GM21529 (cell line): ENCODE measurements around the gene APOL6.
A peak's percentile ranks its signal among the peaks of the same experiment; 100 is the strongest.

Experiments used
- ATAC-seq: cut with Tn5 transposase; IDR thresholded peaks from one replicate; pipeline ENCODE4 v1.9.1; 2021; ENCODE audit not compliant: unreplicated experiment

The APOL6 gene

GRCh38 chr22:35648066-35649025, at the start of gene APOL6:
Gene APOL6 (plus strand): TSS chr22:35648446. CDS start chr22:35656426, 7,980 bp downstream.
- ATAC-seq: peak; percentile 49

GRCh38 chr22:35599364-35599763, 48.9 kb upstream of the APOL6 start:
- no peak for ATAC-seq

- no peak for ATAC-seq
Observed at GRCh38 chr22:35600476-35600875, 47.8 kb upstream of the APOL6 start.

GRCh38 chr22:35601013-35601580, 47.1 kb upstream of the APOL6 start:
- ATAC-seq: no peak

- ATAC-seq: no peak
Observed at GRCh38 chr22:35601743-35602615, 46.3 kb upstream of the APOL6 start.

- ATAC-seq: no peak
Observed at GRCh38 chr22:35604621-35605368, 43.5 kb upstream of the APOL6 start.

- no peak for ATAC-seq
Observed at GRCh38 chr22:35605369-35605680, 42.9 kb upstream of the APOL6 start.

- no peak for ATAC-seq
Observed at GRCh38 chr22:35605851-35606481, 42.3 kb upstream of the APOL6 start.

GRCh38 chr22:35606916-35607315, 41.3 kb upstream of the APOL6 start:
- no peak for ATAC-seq

- ATAC-seq: no peak
Observed at GRCh38 chr22:35608088-35608487, 40.2 kb upstream of the APOL6 start.

GRCh38 chr22:35609261-35609660, 39.0 kb upstream of the APOL6 start:
- ATAC-seq: no peak

GRCh38 chr22:35609761-35610160, 38.5 kb upstream of the APOL6 start:
- ATAC-seq: no peak

- no peak for ATAC-seq
Observed at GRCh38 chr22:35610741-35611140, 37.5 kb upstream of the APOL6 start.

- ATAC-seq: no peak
Observed at GRCh38 chr22:35611200-35611890, 36.9 kb upstream of the APOL6 start.

- no peak for ATAC-seq
Observed at GRCh38 chr22:35611891-35612576, 36.2 kb upstream of the APOL6 start.

GRCh38 chr22:35612903-35613302, 35.3 kb upstream of the APOL6 start:
- ATAC-seq: no peak

- no peak for ATAC-seq
Observed at GRCh38 chr22:35614404-35614803, 33.8 kb upstream of the APOL6 start.

GRCh38 chr22:35615156-35615555, 33.1 kb upstream of the APOL6 start:
- ATAC-seq: no peak

GRCh38 chr22:35616043-35616442, 32.2 kb upstream of the APOL6 start:
- ATAC-seq: no peak
